GM19035 (cell line): ENCODE data around the gene BTK.

Experiments
- ATAC-seq: cut with Tn5 transposase; IDR thresholded peaks from one replicate; pipeline ENCODE4 v1.9.1; 2021; ENCODE audit not compliant: unreplicated experiment

BTK gene

GRCh38 chrX:101385795-101386541, at the start of gene BTK:
TSS of gene BTK (minus strand) at chrX:101386191. CDS start at chrX:101375284, 10,907 bp downstream.
- ATAC-seq = peak; percentile 62

- peak; percentile 96 for ATAC-seq
Measured at GRCh38 chrX:101430457-101431078, 44.6 kb upstream of the BTK start.

GRCh38 chrX:101429934-101430333, 43.9 kb upstream of the BTK start:
- ATAC-seq = peak; percentile 36

GRCh38 chrX:101427954-101428353, 42.0 kb upstream of the BTK start:
- ATAC-seq = no peak

GRCh38 chrX:101419489-101419888, 33.5 kb upstream of the BTK start:
- no peak for ATAC-seq

GRCh38 chrX:101417981-101418841, 32.2 kb upstream of the BTK start:
- ATAC-seq = peak; percentile 43

GRCh38 chrX:101417190-101417589, 31.2 kb upstream of the BTK start:
- ATAC-seq = no peak

GRCh38 chrX:101416691-101417090, 30.7 kb upstream of the BTK start:
- no peak for ATAC-seq

GRCh38 chrX:101415180-101416145, 29.5 kb upstream of the BTK start:
- ATAC-seq = peak; percentile 62

GRCh38 chrX:101411984-101412383, 26.0 kb upstream of the BTK start:
- no peak for ATAC-seq

- ATAC-seq = no peak
Measured at GRCh38 chrX:101410461-101410860, 24.5 kb upstream of the BTK start.

- ATAC-seq = no peak
Measured at GRCh38 chrX:101409043-101409442, 23.1 kb upstream of the BTK start.

- ATAC-seq = no peak
Measured at GRCh38 chrX:101408532-101408841, 22.5 kb upstream of the BTK start.

- peak; percentile 88 for ATAC-seq
Measured at GRCh38 chrX:101407748-101408531, 21.9 kb upstream of the BTK start, which contains the start of the genes GLA and HNRNPH2. TSS of gene GLA (minus strand) at chrX:101407925. CDS start at chrX:101407903, 22 bp downstream. TSS of gene HNRNPH2 (plus strand) at chrX:101408222. CDS start at chrX:101411989, 3,767 bp downstream.

- ATAC-seq = no peak
Measured at GRCh38 chrX:101407167-101407747, 21.3 kb upstream of the BTK start.

GRCh38 chrX:101399825-101400224, 13.8 kb upstream of the BTK start:
- ATAC-seq = no peak

GRCh38 chrX:101398694-101399093, 12.7 kb upstream of the BTK start:
- ATAC-seq = no peak

GRCh38 chrX:101397779-101398178, 11.8 kb upstream of the BTK start:
- ATAC-seq = no peak

GRCh38 chrX:101395789-101396188, 9.8 kb upstream of the BTK start:
- no peak for ATAC-seq
